Measurements from ENCODE around the gene ATP5MG.

ATP5MG gene

DNA sequence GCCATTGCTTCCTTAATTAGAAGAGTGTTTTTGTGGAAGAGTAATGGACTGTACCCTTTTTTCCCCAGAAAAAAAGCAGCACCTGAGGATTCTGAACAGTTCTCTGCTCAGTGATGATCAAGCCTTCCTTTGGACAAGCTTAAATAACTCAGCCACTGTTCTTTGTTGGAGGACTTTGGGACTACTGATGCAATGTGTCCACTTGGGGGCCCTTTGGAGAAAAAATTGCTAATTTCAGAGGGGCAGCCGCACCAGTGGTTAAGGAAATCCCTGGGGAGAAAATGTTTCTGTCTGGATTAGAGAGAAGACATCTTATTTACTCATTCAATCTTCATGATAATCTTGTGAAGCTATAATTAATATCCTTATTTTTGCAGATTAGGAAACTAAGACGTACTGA is 29.6 kb downstream of the ATP5MG start:
- no peak overlapping the region for H3K4me3 Mint-ChIP-seq
- DNase-seq (ENCODE audit: low spot score in 2 of 2) (no peak), ATAC-seq (no peak)
- peaks cover 20% of the 10 kb centered on the region for H3K4me1 Mint-ChIP-seq
- H3K27ac Mint-ChIP-seq: no peak overlapping the region
- peaks cover 7% of the 10 kb centered on the region for H3K36me3 Mint-ChIP-seq
- H3K9me3 Mint-ChIP-seq: no peaks in the 10 kb centered on the region

- ATAC-seq (no peak), DNase-seq (ENCODE audit: low spot score in 2 of 2) (peak in 1 of 2 donors; percentile 52)
- H3K9me3 Mint-ChIP-seq: no peaks in the 10 kb centered on the region
Observed at GRCh38 chr11:118434123-118434552, 32.7 kb downstream of the ATP5MG start.

GRCh38 chr11:118434553-118435289 is 33.3 kb downstream of the ATP5MG start:
- Mint-ChIP-seq H3K9me3 (no peaks in the 10 kb centered on the region), H3K36me3 (peaks cover 35% of the 10 kb centered on the region), H3K4me3 (peak overlapping the region; percentile 99), H3K27ac (peak overlapping the region; percentile 89), H3K4me1 (peaks cover 36% of the 10 kb centered on the region)
- ATAC-seq (peak; percentile 20), DNase-seq (ENCODE audit: low spot score in 2 of 2) (peak; percentile 17 to 77)

More at GRCh38 chr11:118434123-118434552, 32.7 kb downstream of the ATP5MG start:
- Mint-ChIP-seq H3K4me3 (peak overlapping the region; percentile 99), H3K27ac (peak overlapping the region; percentile 89), H3K4me1 (peaks cover 30% of the 10 kb centered on the region), H3K36me3 (peaks cover 29% of the 10 kb centered on the region)

DNA sequence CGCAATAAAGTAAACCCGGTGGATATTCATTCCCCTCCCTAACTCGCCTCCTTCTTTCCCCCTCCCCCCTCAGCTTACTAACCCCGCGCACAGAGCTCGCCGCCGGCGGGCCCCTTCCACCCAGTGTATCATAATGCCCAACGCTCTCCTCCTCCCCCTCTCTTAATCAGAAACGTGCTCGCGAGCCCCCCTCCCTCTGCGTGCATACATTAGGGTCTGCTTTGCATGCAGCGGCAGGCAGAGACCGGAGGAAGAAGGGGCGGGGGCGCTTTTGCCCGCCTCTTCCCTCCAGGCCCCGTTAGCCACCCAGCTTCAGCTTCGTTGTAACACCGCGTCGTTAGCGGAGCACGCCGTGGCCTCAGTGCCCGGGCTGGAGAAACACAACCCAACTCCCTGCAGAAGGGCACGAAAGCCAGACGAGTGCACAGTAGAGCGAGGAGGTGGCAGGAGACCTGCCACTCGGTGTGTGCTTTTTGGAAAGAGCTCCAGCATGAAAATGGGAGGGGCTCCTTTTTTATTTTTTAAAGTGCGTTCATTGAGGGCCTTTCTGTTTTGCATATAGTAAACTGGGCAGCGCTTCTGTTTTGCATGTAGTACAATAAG is 34.0 kb downstream of the ATP5MG start:
- Mint-ChIP-seq H3K4me3 (peak overlapping the region; percentile 99), H3K36me3 (peaks cover 41% of the 10 kb centered on the region), H3K27ac (peak overlapping the region; percentile 89), H3K4me1 (peaks cover 43% of the 10 kb centered on the region), H3K9me3 (no peaks in the 10 kb centered on the region)
- DNase-seq (ENCODE audit: low spot score in 2 of 2): peak; percentile 44 to 87
- ATAC-seq: peak; percentile 38

DNA sequence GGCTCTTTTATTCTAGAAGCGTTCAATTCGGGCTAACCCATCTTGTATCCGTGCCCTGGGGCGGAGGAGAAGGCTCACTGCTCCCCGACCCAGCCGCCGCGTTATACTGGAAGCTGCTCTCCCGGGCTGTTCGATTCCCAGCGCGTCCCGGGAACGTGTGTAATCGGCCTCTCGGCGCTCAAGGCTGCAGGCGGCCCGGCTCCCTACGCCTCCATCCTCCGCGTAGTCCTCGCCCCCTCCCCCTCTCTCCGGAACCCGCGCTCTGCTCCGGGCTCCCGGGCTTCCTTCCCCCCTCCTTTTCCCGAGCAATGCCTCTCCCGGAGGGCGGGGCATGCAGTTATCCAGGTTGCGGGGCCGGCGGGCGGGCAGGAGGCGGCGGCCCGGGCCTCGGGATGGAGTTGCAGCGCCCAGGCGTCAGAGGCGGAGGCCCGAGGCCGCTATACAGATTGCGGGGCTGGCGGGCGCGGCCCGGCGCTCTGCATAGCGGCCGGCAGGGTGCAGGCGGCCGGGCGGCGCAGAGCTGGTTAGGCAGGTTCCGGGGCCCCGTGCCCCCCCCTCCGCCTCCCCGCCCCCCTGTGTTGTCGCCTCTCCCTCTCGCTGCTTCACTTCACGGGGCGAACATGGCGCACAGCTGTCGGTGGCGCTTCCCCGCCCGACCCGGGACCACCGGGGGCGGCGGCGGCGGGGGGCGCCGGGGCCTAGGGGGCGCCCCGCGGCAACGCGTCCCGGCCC is 34.7 kb downstream of the ATP5MG start, which contains the start of gene KMT2A:
Gene KMT2A, plus strand, starts transcription at position 600 of the 732 bp plus-strand sequence. Its CDS starts 21 bp downstream, at position 621.
- H3K9me3 Mint-ChIP-seq: no peaks in the 10 kb centered on the region
- H3K27ac Mint-ChIP-seq: peak within 1 kb of the TSS; percentile 96
- H3K36me3 Mint-ChIP-seq: peaks cover 48% of the 10 kb centered on the region
- H3K4me1 Mint-ChIP-seq: peaks cover 49% of the 10 kb centered on the region
- peak; percentile 99 for DNase-seq (ENCODE audit: low spot score in 2 of 2)
- peak; percentile 76 for ATAC-seq
- peak within 1 kb of the TSS; percentile 99 for H3K4me3 Mint-ChIP-seq

GRCh38 chr11:118436639-118437207 is 35.3 kb downstream of the ATP5MG start:
- Mint-ChIP-seq H3K27ac (peak overlapping the region; percentile 96), H3K4me1 (peaks cover 55% of the 10 kb centered on the region), H3K4me3 (peak overlapping the region; percentile 99), H3K36me3 (peaks cover 55% of the 10 kb centered on the region), H3K9me3 (no peaks in the 10 kb centered on the region)
- peak; percentile 58 for ATAC-seq
- DNase-seq (ENCODE audit: low spot score in 2 of 2): no peak

DNA sequence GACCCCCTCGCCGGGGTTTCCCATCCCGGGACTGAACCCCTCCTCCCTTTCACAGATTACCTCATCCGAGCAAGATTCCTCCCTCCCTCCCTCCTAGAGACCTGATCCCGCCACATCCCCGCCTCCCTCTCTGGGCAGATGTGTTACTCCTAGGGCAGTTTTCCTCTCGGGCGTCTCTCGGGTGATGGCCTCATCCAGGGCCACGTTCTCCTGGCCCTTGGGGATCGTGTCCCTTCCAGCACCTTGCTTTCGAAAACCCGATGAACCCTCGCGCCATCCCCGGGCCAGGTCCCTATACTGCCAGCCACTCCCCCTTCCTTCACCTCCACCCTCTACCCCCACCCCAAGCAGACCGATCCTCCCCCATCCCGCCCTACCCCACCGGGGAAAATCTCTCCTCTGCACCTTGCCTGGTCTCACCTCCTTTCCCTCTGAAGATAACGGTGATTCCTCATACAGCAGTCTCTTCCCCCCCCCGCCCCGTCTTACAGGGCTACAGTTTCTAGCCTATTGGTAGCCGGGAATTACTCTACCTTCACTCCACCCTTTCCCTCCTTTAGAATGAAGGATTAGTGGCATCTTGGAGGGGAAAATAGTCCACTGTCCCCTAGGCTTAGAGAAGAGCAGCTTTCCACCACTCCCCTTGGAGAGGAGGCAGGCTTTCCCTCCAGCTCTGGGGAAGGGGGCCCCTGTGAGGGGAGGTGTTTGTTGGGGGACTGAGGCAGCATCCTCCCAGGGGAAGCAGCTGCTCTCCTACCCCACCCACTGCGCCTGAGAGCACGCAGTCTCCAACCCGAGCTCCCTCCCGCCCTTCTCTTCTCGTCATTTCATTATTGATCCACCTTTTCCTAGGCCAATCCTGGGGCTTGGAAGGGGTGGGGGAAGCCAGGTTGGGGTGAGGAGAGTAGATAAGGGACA is 36.1 kb downstream of the ATP5MG start:
- ATAC-seq (no peak), DNase-seq (ENCODE audit: low spot score in 2 of 2) (peak in 1 of 2 donors; percentile 73)
- Mint-ChIP-seq H3K36me3 (peaks cover 61% of the 10 kb centered on the region), H3K9me3 (no peaks in the 10 kb centered on the region), H3K27ac (peak overlapping the region; percentile 96), H3K4me3 (peak overlapping the region; percentile 99), H3K4me1 (peaks cover 62% of the 10 kb centered on the region)

DNA sequence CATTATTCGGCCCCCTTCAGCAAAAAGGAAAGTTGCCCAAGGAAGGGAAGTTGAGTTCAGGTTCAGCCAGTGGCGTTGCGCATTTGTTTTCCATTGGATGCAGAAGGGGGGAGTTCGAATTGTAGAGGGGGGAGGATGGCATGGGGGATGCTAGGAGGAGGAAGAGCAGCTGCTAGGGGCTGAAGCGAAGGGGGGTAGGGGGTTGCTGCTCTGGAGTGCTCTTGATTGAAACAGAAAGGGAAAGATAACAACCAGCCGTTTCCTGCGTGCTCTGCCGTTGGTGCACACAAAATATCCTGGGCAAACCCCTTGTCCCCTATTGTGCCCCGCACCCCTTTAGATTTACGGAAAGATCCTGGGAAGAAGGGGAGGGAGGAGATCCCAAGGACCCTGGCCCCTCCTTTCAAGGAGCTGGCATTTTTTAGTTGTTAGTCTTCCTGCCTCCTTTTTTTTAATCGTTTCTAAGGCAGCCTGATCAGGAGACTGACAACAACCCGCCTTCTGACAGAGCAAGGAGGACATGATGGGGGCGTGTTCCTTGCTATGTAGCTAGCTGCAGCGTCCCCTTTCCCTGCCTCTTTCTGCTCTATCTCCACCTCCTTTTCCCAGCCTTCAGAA is 37.0 kb downstream of the ATP5MG start:
- DNase-seq (ENCODE audit: low spot score in 2 of 2): peak; percentile 19 to 72
- H3K4me3 Mint-ChIP-seq: peak overlapping the region; percentile 99
- H3K36me3 Mint-ChIP-seq: peaks cover 61% of the 10 kb centered on the region
- H3K4me1 Mint-ChIP-seq: peaks cover 72% of the 10 kb centered on the region
- ATAC-seq: no peak
- H3K27ac Mint-ChIP-seq: peak overlapping the region; percentile 96
- H3K9me3 Mint-ChIP-seq: no peaks in the 10 kb centered on the region

DNA sequence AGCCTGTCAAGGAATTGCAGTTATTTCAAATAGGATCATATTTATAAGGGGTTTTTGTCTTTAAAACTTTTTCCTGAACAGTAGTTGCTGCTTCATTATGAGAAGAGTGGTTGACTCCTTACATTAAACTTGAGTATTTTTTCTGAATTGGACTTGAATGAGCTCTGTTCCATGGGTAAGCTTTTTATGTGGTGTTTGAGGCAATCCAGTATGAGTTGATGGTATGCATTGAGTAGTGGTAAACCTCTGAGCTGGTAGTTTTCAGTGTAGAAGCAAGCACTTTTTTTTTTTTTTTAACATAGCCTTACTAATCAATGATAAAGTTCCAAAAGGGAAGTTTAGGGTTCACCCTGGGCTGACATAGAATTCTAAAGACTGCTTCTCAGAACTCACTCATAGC is 38.2 kb downstream of the ATP5MG start:
- Mint-ChIP-seq H3K4me3 (peak overlapping the region; percentile 99), H3K36me3 (peaks cover 69% of the 10 kb centered on the region), H3K27ac (peak overlapping the region; percentile 96), H3K9me3 (no peaks in the 10 kb centered on the region), H3K4me1 (peaks cover 73% of the 10 kb centered on the region)
- DNase-seq (ENCODE audit: low spot score in 2 of 2) (no peak), ATAC-seq (peak; percentile 27)

- Mint-ChIP-seq H3K9me3 (no peaks in the 10 kb centered on the region), H3K27ac (peak overlapping the region; percentile 88), H3K4me3 (peak overlapping the region; percentile 45), H3K4me1 (peaks cover 84% of the 10 kb centered on the region), H3K36me3 (peaks cover 71% of the 10 kb centered on the region)
- peak; percentile 36 for ATAC-seq
- DNase-seq (ENCODE audit: low spot score in 2 of 2): peak in 1 of 2 donors; percentile 57
Observed at GRCh38 chr11:118441770-118442275, 40.4 kb downstream of the ATP5MG start.

- peak overlapping the region; percentile 45 for H3K4me3 Mint-ChIP-seq
- H3K27ac Mint-ChIP-seq: peak overlapping the region; percentile 88
- H3K4me1 Mint-ChIP-seq: peaks cover 89% of the 10 kb centered on the region
- ATAC-seq (no peak), DNase-seq (ENCODE audit: low spot score in 2 of 2) (no peak)
- H3K36me3 Mint-ChIP-seq: peaks cover 70% of the 10 kb centered on the region
- H3K9me3 Mint-ChIP-seq: no peaks in the 10 kb centered on the region
Observed at GRCh38 chr11:118442301-118442700, 40.9 kb downstream of the ATP5MG start.

- H3K9me3 Mint-ChIP-seq: no peaks in the 10 kb centered on the region
- H3K27ac Mint-ChIP-seq: peak overlapping the region; percentile 88
- peaks cover 71% of the 10 kb centered on the region for H3K36me3 Mint-ChIP-seq
- ATAC-seq (no peak), DNase-seq (ENCODE audit: low spot score in 2 of 2) (no peak)
- H3K4me3 Mint-ChIP-seq: peak overlapping the region; percentile 45
- peaks cover 91% of the 10 kb centered on the region for H3K4me1 Mint-ChIP-seq
Observed at GRCh38 chr11:118442908-118443589, 41.6 kb downstream of the ATP5MG start.

- peak; percentile 82 for ATAC-seq
- Mint-ChIP-seq H3K9me3 (no peaks in the 10 kb centered on the region), H3K4me1 (peaks cover 97% of the 10 kb centered on the region), H3K4me3 (peak overlapping the region; percentile 45), H3K36me3 (peaks cover 74% of the 10 kb centered on the region), H3K27ac (peak overlapping the region; percentile 88)
- DNase-seq (ENCODE audit: low spot score in 2 of 2): peak in 1 of 2 donors; percentile 58
Observed at GRCh38 chr11:118443590-118444218, 42.3 kb downstream of the ATP5MG start.
